Daoy (cell line): ENCODE results near the gene SCTR. TPM values are rescaled to one million over a fixed set of nuclear protein-coding genes. Genes with fewer than 3 reads are reported as not detected.

Experiments
- DNase-seq: peaks from one replicate; pipeline ENCODE4 v3.0.0-alpha.2; 2015; ENCODE audit warnings: low read depth
- total RNA-seq: library from RNA; depleted of rRNA; stranded (reverse); fragments of >200 nt; shearing (Covaris generic); gene quantifications from 2 replicates; pipeline ENCODE4 v1.2.3, GENCODE V29; 2014

The SCTR gene
- total RNA-seq, 1 experiment from 2014 or later, result not detected

DNA sequence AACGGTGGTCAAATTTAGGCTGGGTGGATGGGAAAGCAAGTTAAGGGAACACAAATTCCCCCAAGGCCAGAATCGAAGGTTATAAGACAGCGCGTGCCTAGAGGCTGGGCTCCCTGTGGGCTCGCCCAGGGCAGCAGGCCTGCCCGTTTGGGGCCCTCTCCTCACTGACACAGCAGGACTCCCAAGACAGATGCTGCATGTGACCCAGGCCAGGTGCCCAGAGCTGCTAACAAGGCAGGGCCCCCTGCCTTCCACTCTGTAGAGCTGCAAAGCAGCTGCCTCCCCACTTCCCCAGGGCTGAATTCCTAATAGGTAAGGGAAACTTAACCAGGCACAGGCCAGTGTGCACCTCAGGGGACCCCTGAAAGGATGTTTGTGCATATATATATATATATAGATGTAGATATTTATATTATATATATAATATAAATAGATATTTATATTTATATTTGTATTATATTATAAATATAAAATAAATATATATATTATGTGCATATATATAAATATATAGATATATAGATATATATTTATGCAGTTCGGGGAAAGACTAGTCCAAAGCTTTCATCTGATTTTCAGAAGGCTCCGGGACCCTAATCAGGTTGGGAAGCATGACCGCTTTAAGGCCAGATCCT lies 48.9 kb downstream of the SCTR start:
- DNase-seq, result no peak

DNA sequence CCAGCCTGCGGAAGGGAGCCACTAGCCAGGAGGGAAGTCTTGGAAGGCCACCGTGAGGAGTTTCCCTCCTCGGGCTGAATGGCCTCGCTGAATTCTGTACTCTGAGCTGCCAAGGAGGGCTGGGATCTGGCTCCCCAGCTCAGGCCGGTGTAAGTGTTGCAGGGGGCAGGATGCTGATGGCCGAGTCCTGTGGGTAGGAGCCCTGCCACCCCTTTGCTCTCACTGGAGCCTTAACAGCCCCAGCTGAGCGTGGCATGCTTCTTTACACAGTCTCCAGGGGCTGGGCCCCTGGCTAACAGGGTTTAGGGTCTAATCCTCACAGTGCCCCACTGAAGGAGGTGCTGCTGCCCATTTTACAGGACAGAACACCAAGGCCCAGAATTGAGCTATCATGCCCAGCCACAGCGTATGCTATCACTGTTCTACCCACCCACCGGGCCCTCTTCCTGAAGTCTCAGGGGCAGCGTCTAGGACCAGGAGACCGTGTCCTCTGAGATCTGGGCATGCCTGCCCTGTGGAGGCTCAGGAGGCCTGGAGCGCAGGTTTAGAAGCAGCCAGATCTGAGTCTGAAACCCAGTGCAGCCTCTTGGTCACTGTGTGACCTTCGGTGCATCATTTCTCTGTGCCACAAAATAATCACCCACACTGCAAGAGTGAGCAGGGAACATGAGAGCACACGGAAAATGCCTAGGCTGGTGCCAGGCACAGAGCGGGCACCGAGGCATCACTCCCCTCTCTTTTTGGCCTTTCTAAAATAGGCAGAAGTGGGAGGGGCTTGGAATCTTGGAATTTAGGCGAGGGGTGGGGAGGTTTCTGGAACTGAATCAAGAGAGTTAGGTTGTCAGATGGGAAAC lies 49.7 kb downstream of the SCTR start:
- no peak for DNase-seq

DNA sequence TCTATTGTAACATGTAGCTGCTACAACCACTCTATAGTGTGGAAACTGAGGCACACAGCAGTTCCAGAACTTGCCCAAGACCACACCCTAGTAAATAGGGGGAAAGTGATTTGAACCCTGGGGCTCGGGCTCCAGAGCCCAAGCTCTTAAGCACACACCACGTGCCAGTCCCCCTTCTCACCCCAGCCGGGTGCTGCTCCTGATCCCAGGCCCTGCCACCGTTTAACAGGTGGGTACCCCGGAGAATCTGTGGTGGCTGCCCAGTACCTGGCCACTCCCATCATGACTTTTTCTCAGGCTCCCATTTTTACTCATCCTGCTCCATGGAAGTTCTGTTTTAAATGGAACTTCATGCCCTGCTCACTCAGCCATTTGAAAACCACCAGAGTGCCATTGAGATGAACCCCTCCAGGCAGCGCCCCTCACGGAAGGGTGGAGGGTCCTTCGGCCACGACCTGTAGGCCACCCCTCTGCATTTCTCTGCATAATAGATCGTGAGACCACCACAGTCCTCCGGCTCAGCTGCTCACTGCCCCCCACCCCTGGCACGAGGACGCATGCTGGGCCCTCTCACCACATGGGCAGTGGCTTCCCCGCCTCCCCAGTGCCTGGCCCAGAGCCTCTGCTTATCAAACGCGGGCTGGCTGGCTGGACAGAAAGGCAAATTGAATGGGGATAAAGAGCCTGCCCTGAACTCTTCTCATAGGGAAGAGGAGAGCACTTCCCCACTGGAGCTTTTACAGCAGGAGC lies 50.5 kb downstream of the SCTR start:
- DNase-seq, result no peak

DNA sequence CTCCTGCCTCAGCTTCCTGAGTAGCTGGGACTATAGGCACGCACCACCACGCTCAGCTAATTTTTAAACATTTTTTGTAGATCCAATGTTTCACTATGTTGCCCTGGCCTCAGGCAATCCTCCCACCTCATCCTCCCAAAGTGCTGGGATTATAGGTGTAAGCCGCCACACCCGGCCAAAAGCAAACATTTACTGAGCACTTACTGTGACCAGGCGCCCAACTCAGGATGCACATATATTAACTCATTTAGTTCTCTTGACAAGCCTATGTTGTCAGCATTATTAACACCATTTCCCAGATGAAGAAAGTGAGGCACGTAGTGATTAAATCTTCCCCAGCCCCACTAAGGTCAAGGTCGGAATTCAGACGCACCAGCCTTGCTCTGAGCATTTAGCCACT lies 51.5 kb downstream of the SCTR start:
- DNase-seq, result no peak

DNA sequence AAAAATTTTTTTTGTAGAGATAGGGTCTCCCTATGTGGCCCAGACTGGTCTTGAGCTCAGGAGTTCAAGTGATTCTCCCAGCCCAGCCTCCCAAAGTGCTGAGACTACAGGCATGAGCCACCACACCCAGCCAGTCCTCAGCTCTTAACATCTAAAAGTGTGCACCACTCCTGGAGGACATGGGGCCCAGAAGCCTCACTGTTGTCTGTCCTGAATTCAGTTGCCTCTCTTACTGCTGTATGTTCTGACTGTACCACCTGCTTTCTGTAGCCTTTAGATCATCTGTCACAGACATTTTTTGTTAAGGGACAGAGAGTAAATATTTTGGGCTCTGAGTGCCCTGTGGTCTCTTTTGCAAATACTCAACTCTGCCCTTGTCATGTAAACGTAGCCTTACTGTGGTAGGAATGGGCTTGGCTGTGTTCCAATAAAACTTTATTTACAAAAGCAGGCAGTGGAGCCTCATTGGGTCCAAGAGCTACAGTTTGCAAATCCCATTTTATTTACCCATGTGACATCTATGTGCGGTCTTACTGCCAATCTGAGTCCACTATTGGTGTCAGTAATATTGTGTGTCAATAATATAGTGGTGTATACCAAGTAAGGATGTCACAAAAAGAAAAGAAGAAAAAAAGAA lies 54.5 kb downstream of the SCTR start:
- no peak for DNase-seq

DNA sequence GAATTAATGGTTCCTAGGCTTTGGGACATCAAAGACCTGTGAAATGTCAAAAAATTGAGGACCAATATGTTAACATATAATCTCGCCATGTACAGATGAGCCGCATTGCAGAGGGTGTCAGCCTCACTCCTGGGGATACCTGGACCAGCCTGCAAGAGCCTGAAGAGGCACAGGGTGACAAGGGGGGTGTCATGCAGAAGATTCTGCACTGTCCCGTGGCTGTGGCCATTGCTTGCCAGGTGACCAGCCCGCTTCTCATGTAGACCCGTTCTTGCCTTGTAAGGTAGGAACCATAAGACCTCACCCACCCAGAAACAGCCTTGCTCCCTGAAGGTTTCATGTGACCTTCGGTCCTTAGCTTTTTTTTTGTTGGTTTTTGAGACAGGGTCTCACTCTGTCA lies 55.2 kb downstream of the SCTR start:
- no peak for DNase-seq

DNA sequence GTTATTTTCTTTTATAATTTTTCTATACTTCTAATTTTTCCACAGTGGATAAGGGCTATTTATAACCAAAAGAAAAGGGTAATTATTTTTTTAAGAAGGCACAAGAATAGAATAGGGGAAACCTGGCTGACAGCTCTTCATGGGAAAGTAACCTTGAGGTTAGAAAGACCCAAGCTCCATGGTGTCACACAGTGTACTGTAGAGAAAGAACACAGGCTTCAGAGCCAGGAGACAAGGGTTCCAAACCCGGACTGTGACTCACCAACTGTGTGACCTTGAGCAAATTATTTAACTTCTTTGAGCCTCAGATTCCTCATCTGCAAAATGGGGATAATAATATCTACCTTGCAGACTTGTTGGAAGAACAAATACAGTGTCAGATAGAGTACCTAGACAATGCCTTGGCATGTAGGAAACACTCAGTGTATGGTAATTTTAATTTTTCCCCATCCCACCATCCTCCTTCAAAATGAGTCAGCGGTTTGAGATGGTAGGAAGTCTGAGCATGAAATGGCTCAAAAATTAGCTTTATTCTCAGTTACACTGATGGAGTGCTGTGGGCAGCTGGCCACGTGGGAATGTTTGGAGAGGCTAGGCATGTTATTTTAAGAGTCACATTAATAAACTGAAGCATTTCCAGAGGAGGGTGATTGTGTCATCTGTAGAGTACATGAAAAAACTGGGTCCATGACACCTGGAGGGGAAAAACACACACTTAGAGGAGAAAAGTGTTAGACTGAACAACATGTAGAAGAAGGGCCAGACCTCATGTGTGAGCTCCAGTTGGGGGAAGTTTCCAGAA lies 55.9 kb downstream of the SCTR start:
- no peak for DNase-seq

DNA sequence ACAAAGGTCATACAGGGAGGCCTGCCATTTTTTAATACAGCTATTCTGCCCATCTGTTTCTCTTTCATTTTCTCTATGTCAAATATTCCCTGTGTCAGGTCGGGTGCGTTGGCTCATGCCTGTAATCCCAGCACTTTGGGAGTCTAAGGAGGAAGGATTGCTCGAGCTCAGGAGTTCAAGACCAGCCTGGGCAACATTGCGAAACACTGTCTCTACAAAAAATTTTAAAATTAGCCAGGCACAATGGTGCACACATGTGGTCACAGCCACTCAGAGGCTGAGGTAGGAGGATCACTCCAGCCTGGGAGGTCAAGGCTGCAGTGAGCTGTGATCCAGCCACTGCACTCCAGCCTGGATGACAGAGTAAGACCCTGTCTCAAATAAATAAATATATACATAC lies 57.9 kb downstream of the SCTR start:
- DNase-seq, result no peak

DNA sequence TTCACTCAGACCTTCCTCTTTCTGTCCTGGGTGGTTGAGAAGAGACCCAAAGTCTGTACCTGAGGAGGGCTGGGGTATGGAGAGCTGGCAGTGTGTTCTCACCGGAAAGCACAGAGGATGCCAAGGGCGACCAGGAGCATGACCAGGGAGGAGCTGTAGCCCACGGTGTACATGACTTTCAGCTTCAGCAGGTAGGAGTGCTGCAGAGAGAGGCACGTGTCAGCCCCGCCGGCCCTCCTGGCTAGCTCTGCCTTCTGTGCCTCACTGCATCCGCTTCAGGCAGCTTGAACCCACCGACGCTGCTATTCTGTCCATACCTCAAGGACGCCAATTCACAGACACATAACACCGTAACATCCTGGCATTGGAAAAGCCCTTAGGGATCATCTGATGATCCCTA lies 58.6 kb downstream of the SCTR start:
- DNase-seq, result no peak

DNA sequence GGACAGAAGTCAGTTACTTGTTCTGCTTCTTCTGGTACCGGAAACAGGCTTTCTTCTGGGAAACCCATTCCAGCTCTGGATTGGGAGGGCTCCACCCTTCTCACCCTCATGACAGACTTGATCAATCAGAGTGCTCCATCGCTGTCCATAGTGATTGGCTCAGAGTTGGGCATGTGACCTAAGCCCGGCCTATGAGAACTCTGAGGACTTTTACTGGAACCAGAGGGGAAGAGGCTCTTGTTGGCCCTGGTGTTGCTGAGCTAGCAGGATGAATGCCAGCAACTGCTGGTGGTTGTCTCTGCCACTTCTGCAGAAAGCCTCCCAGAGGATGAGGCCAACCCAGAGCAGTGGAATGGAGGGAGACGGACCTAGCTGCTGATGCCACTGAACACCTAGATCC lies 59.3 kb downstream of the SCTR start:
- DNase-seq, result no peak

DNA sequence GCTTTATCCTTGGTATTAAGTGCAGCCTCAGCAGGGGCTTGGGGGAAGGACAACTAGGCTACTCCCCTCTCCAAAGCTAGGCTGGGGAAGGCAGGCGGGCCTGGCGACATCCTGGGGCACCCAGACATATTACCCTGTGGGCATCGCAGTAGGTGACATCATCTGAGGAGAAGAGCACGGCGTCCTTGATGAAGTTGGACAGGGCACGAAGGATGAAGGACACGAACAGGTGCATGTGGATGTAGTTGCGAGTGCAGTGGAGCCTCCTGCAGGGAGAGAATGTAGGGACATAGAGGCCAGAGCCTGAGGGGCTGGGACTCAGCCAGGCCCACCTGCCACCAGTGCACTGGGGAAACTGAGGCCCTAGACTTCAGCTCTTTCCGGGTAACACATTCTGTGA lies 60.3 kb downstream of the SCTR start:
- no peak for DNase-seq

DNA sequence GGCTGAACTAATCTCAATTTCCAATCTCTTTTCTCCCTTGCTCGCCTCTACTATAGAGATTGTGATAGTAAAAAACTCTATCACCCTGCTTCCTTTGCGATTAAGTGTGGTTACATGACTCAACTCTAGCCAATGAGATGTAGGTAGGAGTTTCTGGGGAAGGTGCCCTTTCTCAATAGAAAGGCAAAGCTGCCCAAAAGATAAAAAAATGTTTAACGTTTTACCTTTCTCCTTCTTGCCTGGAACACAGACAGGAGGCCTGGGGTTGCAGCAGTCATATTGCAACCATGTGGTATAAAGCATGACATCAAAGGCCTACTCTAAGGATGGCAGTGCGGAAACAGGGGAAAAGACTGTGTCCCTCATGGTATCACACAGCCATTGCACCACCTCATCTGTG lies 61.1 kb downstream of the SCTR start:
- DNase-seq, result no peak

DNA sequence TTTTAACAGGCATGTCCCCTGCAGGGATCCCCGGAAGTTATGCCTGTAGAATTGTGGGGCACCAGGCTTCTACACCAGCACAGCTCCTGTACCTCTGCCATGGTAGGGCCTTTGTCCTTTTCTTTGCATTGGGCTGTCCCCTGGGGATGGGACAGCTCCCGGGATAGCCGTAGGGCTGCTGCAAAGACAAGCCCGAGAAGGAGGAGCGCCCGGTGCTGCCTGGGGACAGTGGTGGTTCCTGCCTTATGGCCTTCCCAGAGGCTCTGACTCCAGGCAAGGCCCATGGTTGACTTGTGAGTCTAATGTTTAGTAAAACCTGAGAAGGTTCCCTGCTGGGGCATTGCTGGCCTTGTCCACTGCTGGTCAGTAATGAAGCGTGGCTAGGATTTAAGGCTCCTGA lies 61.7 kb downstream of the SCTR start:
- DNase-seq, result no peak

DNA sequence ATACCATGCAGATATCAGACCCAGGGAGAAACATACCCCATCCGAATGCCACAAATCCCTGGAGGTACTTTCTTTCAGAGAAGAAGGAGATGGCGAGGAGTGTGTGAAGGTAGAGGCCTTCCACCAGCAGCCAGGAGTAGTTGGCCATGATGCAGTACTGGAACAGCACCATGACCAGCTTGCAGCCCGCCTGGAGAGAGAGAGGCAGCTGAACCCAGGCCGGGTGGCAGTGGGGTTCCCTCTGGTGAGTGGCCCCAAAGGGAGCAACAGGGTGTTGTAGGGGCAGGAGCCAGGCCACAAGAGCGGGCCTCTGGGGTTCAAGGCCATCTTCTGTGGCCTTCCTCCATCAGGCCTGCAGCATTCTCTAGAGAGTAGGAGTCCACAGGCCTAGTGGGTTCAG lies 62.5 kb downstream of the SCTR start:
- no peak for DNase-seq

DNA sequence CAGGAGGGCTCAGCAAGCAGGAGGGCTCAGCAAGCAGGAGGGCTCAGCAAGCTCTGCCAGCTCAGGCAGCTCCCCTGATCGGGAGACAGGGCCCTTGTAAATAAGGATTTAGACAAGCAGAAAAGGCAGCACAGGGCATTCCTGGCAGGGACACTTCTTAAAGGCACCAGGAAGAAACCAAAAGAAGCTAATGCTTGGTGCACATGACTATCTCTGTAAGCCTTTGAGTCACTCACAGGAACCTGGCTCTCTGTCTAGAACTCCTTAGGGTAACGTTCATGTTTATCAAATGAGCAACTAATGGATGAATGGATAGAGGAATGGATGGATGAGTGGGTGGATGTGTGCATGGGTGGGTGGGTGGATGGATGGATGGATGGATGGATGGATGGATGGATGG lies 64.2 kb downstream of the SCTR start:
- no peak for DNase-seq

DNA sequence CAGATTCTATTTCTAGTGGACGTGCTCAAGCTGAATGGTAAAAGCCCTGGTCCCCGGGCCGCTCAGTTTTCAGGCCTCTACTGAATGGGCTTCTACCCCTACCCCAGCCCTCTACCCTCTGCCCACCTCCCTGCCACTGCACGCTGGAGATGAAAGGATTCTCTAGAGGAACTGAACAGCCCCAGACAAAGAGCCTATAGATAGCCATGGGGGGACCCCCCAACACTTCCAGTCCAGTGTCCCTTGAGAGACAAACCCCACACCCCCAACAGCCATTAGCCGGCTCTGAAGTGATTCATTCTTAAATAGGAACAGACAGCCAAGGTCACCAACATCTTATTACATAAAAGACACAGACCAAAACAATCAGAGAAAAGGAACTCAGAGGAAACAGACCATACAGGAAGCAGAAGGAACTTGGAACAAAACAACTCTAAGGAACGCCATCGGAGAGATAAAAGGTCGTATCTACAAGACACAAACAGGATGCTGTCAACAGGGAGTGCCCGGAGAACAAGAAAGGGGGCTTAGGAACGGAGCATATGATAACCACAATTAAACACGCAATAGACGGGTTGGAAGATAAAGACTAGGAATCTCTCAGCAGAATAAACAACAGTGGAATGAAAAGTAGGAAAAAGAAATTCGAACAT lies 69.1 kb downstream of the SCTR start:
- DNase-seq, result no peak

DNA sequence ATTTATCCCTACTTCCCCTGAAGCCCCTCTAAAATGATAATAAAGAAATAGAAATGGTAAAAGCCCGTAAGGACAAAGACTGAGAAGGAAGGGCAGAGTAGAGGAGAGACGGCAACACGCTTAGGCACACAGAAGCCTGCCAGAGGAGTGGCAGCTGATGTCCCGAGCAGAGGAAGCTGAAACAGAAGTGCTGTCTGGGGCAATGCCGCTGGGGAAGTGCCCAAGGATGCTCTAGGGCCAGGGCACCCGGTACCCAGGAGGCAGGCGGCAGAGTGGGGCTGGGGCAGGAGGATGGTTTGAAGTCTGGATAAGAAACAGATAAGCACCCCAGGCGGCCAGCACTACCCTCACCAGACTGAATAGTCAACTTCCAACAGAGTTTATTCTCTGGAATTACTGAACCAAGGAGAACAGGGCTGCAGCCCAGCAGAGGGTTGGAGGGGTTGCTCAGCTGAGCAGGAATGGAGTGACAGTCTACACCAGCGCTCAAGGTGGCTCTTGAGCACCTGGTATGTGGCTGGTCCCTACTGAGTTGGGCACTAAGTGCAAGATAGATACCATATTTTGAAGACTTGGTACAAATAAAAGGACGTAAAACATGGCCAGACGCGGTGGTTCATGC lies 70.2 kb downstream of the SCTR start:
- no peak for DNase-seq

DNA sequence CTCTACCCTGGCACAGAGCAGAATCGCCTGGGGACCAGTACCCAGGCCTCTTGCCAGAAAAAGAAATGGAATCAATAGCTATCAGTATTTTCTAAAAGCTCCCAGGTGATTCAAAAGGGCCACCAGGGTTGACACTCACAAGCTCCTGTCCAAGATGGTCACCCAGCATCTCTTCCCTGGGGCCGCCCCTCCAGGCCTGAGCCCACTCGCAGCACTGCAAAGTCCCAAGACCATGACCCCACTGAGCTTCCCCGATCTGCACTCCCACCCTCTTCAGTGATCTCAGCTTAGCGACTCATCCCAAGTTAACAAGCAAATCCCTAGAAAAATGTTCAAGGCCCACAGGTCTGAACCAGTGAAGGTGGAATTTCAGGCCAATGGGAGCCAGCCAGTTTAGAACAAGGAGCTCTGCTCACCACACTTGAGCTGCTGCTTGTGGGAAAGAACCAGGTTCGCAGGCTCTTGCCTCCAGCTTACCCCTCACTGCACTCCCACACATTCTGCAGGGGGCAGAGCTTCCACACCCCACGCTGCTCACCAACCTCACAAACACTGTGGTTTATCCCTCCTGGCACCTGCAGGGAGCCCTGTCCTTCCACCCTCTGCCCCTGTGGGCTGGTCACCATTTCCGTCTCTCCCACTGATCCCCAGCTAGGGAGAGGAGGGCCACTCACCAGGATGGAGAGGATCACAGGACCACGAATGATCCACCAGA lies 72.8 kb downstream of the SCTR start:
- DNase-seq, result no peak

DNA sequence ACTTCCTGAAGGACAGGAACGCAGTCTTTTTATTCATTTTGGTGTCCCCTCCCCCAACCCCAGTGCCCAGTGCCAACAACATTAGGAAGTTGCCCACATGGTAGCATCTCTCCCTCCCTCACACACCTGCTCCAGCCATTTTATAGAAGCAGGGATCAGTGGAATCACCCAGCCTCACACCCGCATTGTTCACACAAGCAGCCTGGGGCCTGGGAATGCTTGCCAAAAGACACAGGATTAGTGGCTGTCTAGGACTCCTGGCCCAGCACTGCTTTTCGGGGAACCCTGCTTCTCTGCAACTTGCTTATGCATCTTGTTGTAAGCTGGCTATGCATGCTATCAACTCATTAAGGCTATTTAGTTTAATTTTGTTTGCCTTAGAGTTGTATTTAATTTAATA lies 74.8 kb downstream of the SCTR start:
- no peak for DNase-seq
